HG02610 (cell line): ENCODE data around the gene RAB21.
A peak's percentile ranks its signal among the peaks of the same experiment; 100 is the strongest.
"Not testable (repeated sequence)": the region's sequence is repeated elsewhere in the genome, so short reads cannot be mapped to it uniquely, and the experiment has no call there.

Experiments
- ATAC-seq: cut with Tn5 transposase; IDR thresholded peaks from one replicate; pipeline ENCODE4 v1.9.1; 2021; ENCODE audit warnings: mild to moderate bottlenecking, moderate library complexity; ENCODE audit not compliant: unreplicated experiment

RAB21 gene

DNA sequence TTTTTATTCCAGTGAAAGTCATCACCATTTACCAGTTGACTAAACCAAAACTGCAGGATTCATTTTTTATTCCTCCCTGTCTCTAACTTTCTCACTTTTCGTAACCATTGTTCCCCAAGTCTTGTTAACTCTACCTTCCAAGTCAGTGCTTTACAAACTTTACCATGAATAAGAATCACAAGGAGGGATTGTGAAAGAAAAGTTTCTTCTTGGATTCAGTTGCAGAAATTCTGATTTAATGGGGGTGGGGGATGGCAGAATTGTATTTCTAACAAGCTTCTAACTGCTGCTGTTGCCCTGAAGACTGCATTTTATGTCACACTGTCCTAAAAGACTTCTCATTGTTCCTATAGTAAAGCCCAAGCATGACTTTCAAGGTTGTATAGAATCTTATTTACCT, 5.0 kb upstream of the RAB21 start:
- no peak for ATAC-seq

DNA sequence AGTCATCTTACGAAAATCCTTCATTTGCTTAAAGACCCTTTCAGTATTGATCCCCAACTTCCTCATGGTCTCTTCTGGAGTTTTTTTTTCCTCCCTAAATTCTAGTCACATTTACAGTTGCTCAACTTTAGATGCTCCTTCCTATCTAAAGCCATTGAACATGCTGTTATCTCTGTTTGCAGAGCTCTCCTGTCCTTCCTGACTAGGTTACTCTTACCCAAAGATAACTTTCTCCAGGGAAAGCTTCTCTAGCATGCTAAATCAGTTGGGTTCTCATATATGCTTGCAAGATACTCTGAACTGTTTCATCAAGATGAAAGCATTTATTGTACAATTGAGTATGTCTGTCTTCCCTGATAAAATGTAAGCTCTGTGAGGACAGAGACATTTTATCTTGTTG, 1.8 kb upstream of the RAB21 start:
- no peak for ATAC-seq

DNA sequence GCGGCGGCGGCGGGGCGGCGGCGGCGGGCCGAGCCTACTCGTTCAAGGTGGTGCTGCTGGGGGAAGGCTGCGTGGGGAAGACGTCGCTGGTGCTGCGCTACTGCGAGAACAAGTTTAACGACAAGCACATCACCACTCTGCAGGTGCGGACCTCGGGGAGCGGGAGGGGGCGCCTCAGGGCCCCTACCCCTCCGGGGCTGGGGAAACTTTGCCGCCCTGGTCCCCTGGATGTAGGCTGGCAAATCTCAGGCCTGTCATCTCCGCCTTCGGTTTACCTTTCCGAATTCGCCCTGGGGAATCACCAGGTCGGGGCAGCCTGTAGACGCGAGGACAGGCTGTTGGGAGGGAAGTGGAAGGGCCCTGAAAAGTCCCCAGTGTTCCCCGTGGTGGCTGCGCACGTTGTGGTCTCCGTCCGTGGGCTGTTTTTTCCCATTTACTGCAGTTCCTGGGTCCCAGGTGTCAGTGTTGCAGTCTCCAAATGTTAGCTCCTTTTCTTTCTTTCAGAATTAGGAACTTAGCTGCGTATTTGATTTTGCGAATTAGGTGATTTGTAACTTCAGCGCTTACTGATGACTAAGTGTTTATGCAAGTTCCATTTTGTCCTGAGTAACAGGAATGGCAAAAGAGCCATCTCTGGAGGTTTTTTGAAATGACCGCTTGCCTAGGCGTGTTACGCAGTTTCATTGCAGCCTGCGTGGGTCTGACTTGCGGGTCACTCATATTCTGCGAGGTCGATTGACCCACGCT, 656 bp downstream of the RAB21 start:
- peak; percentile 68 for ATAC-seq

DNA sequence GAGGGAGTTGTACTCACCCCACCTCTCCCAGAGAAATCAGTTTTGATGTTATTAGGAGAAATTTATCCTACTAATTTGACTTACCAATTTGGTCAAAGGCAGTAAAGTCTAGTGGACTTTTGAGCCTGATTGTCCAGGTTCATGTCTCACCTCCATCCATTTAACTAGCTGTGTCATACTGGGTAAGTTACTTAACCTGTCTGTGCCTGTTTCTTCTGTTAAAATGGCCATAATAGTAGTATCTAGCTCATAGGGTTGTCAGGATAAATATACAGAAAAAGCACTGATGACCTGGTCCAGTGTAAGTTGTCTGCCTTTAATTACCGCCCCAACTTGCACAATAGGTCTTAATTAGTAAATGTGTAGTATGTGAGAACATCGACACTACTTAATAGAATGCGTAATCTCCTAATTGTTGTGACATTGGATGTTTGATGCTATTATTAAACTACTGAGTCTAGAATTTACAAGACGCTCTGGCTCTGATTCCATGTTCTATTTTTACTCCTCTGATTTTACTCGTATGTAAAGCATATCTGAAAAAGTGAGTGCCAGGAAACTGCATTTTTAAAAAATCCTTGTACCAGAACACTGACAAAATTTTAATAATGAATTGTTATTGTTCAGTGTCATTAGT, 1.5 kb downstream of the RAB21 start:
- no peak for ATAC-seq

DNA sequence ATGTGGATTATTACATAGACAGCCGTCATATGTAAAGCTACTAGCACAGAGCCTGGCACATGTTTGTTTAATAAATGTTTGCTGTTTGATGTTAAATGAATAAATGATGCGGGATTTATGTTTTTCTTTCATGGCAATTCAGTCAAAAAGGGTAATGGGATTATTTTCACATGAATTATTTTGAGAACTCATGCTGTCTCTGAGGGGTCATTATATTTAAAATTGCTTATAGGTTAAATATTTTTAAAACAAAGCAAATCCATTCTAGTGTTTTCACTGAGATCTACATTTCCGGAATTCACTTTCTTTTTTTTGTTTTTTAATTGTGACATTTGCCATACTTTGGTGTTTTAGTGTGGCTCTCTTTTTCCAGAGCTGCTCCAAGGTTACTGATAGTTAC, 5.3 kb downstream of the RAB21 start:
- ATAC-seq, result no peak

DNA sequence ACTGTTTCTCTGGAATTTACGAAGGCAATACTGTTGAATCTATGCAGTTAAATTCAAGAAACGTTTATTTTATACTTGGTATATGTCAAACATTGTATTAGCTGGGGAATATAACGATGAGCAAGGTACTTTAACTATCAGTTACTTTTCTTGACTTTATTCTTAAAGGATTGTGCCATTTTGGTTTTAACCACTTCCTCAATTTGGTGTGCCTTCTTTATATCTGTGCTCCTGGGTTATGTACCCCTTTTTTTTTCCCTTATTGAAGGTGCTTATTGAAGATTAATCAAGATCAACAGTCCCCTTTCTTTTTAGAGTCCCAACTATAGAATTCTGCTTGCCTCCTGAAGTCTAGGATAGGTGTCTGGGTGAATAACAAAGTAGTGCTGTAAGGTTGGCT, 5.8 kb downstream of the RAB21 start:
- no peak for ATAC-seq

DNA sequence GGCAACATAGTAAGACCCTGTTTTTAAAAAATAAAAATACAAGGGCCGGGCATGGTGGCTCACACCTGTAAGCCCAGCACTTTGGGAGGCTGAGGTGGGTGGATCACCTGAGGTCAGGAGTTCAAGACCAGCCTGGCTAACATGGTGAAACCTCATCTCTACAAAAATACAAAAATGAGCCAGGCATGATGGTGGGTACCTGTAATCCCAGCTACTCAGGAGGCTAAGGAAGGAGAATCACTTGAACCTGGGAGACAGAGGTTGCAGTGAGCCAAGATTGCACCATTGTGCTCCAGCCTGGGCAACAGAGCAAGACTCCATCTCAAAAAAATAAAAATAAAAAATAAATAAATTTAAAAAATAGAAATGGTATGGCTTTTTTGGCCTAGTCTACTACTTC, 6.7 kb downstream of the RAB21 start:
- not testable (repeated sequence) for ATAC-seq

DNA sequence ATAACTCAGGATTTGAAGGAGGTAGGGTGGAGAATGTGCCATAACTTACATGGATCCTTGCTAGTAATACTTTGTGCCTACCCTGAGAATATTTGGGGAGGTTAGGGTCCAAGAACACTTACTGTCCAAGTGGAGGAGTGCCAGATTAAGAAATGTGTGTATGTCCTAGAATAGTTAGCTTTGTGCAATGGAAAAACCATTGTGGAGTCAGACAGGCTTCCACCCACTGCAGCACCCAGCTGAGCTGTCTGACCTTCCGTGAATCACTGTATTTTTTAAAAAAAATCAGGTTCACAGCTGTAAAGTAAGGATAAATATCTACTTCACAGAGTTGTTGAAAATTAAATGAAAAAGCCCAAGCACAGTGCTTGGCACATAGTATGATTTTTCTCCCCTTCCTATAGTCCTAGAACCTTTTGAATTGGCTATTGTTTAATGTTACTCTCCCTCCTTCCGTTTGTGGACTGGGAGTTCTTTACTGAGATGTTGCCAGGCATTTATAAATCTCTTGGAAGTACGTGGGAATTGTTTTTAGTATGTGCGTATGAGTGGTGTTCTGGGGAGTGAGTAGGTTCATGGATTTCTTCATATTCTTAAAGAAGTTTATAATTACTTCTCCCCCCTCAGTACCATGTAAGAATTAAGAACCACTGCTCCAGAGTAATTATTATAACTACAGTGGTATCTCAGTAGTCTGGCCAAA, 9.2 kb downstream of the RAB21 start:
- ATAC-seq, result no peak

DNA sequence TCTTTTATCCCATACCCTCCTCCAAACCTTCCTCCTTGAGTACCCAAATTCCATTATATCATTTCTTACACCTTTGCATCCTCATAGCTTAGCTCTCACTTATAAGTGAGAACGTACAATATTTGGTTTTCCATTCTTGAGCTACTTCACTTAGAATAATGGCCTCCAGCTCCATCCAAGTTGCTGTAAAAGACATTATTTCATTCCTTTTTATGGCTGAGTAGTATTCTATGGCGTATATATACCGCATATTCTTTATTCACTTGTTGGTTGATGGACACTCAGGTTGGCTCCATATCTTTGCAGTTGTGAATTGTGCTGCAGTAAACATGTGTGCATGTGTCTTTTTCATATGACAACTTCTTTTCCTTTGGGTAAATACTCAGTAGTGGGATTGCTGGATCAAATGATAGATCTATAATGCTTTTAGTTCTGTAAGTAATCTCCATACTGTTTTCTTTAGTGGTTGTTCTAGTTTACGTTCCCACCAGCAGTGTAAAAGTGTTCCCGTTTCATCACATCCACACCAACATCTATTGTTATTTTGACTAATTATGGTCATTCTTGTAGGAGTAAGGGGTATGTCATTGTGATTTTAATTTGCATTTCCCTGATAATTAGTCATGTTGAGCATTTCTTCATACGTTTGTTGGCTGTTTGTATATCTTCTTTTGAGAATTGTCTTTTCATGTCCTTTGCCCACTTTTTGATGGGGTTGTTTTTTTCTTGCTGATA, 10.1 kb downstream of the RAB21 start:
- no peak for ATAC-seq

DNA sequence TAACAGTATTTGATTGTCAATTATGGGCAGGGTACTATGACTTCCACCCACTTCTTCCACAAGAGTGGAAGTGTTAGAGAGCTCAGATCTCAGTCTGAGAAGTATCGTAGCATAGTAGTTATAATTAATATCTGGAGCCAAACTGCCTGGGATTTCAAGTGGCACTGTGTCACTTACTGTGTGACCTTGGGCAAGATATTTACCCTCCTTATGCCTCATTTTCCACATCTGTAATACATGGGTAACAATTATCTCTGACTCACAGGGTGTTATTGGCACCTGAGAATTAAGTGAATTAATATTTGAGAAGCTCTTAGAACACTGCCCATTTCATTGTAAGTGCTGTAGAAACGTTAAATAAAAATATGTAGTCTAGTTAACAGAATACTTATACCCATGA, 11.5 kb downstream of the RAB21 start:
- ATAC-seq, result no peak

DNA sequence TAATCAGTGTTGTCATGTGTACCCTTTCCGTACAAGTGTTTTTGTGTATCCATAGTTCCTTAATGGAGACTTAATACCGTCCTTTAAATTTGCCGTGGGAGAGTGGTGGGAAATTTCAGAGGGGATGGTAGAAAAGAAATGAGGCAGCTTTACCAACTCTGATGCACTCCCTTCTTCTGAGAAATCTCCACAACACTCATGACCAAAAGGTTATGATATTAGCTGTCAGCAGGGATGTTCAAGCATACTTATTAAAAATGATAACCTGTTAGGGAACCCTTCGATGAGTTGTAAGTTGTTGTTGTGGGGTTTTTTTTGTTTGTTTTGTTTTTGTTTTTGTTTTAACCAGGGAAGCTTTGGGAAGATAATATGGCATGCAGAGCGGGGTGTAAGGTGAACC, 12.5 kb downstream of the RAB21 start:
- ATAC-seq, result no peak

DNA sequence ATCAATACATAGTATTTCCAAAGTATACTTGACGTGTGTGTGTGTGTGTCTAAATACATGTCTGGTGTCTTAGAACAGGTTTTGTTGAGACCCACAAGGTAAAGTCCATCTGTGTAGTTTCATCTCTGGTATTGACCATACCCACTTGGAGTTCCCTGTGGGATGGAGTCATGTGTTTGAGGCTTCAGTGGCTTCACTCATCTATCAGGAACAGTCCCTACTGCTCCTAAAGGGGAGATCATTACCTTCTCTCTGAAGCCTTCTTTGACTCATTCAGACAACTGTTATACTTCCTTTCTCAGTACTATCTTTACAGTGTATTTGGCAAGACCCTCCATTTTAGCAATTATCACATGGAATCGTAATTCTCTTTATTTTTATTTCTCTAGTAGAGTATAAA, 14.2 kb downstream of the RAB21 start:
- ATAC-seq, result peak; percentile 81

DNA sequence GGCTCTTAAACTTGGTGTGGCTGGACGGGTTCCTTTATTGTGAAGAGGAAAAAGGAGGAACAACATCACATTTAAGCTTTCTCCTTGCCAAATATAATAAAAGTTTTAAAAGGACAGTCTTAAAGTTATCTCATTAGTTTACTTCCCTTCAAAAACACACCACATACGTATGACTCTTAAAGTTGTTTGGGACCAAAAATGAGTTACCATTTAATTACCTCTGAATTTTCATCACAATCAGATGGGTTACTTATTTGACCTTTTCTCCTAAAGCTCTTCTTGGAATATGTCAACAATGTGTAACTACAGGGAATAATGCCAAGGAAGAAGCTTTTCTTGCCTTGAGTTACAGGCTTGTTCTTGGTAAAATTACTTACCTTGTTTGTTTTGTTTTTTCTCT, 16.4 kb downstream of the RAB21 start:
- no peak for ATAC-seq

DNA sequence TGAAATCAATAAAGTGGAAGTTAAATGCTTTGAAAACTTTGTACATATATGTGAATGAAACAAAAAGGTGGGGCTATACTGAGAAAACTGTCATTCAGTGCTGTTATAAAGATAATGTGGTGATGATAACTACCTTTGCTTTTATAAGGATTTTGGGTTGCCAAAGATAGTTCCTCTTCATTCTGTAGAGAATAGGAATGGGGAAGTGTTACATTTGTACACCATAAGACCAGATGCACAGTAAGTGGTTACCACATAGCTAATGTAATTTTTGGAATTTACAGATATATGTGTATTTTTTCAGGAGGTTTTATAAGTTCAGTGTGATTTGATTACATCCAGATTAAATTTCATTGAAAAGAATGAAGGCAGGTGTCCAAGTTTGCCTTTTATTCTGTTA, 18.1 kb downstream of the RAB21 start:
- no peak for ATAC-seq

DNA sequence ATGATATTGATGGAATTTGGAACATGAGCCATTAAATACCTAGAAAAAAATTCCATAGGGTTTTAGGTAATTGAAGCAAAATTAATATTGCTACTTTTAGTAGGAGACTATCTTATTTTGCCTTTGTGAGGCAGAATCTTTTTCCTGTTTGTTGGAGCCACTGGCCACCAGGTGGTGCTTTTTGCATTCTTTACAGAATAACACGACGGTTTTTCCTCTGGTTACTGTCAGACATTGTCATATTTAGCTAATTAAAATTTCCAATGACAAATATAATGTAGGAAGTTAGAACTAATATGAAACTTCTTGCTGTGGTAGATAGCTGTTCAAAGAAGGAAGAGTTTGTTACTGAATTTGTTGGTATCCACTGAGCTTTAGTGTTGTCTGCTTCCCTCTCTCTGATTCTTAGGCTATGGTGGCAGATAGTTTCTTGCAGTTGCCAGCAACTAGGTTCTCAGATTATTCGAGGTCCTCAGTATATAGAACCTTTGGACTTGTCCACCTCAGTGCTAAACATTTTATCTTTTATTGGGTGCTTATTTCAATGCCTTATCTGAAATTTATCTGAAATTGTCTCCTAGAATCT, 25.7 kb downstream of the RAB21 start:
- no peak for ATAC-seq

DNA sequence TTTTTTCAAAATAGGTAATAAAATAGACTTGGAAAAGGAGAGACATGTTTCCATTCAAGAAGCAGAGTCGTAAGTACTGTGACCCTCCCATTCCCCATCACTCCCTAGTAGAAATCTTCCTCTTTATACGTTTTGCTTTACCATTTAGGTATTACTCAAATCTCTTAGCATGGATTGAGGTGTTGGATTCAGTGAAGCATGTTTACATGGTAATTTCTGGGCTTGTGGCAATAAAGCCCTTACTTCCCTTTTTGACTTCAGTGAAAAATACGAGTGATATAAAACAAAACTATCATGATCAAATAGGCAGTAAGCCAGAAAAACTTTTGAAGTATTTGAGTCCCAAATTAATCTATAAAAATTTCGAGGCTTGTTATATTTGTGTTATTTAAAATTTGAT, 27.4 kb downstream of the RAB21 start:
- ATAC-seq, result peak; percentile 93

DNA sequence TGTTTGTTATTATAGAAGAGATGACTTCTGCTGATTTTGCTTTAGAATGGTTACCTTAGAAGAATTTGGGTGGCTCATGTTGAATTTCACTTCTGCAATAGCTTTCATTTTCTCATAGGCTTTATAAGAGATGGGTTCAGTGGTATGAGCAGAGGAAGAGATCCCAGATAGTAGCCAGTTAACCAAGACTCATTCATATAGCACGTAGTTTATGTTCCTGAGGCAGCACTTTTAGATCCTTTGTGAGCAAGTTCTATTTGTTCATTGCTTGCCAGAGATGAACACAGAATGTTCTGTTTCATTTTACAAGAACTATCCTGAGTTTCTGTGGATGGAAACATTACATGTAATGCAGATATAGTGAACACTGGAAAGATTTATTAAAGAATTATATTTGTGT, 32.2 kb downstream of the RAB21 start:
- no peak for ATAC-seq

DNA sequence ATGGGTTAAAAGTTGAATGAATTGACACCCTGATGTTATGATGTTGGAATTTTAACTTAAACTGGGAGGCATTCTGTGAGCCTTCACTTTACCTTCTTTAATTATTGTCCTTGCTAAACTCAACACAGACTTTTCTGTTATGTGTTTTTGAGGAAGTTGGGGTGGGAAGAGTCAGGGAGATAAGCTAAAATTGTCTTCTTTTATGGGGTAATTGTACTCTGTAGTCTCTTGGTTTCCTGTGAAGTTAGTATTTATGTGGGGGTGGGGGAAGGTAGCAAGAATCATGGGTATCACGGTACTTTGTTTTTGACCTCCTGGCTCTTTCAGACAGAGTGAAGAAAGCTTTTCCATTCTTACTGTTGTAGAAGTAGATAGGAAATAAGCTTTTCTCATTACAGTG, 32.9 kb downstream of the RAB21 start:
- ATAC-seq, result no peak

DNA sequence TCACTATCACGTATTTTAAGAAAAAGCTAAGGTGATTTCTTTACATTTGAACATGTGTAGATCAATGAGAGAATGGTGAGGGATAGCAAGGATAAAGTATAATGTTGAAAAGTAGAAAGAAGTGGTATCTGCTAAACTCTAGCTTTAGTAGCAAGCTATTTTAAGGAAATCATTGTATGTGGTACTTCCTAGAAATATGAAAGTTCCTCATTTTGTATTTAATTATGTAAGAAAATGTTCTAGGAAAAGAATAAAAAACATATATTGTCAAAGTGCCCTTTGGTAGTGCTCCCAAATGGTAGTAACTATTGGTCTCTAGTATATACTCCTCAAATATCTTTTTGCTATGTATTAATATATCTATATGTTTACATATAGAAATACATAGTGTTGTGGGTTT, 35.7 kb downstream of the RAB21 start:
- no peak for ATAC-seq

DNA sequence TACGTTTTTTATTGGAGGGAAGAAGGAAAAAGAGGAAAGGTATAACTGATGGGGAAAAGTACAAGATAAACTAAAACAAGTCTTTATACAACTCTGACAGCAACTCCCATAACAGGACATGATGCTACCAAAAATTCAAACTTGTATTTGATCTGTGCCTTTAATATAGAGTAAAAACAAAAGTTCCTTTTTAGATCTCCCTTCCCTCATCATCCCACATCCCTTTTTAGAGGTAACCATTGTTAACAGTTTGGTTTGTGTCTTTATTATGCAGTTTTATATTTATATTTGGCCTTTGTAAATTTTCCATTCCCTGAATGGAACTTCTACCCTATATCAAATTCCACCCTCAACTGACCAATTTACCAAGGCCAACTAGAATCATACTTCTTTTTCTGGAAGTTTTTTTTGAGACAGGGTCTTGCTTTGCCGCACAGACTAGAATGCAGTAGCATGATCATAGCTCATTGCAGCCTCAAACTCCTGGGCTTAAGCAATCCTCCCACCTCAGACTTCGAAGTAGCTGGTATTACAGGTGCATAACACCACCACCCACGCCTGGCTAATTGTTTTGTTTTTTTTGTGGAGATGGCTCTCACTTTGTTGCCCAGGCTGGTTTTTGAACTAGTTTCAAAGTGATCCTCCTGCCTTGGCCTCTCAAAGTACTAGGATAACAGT, 36.9 kb downstream of the RAB21 start:
- ATAC-seq, result no peak

DNA sequence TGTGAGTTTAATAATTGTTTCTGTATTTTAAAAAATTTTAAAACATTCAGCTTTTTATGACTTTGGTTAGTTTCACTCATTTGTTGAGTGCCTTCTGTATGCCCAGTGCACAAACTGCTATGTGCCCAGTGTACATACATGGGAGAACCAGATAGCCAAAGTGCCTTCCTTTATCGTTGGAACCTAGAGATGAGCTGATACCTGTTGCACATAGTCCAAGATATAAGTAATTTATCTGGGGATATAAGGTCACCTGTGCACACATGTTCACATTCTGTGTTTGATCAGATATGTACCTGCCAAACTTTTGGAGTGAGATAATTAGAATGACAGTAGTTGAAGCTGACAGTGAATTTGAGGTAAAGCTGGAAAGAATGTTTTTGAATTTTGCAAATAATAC, 37.9 kb downstream of the RAB21 start:
- ATAC-seq, result no peak
